B cell (primary cell): ENCODE data around the gene PDGFC.

Experiments used
- CTCF ChIP-seq: fragments of 200-600 bp; IDR thresholded peaks from one replicate; pipeline ENCODE4 v1.8.0; 2022; ENCODE audit warnings: antibody characterized with exemption, mild to moderate bottlenecking
- EZH2 ChIP-seq: IDR thresholded peaks from 2 replicates; pipeline ENCODE4 v1.6.1; 2012; ENCODE audit warnings: borderline replicate concordance, low read depth, mild to moderate bottlenecking, moderate library complexity, low read length; ENCODE audit not compliant: insufficient read depth, poor library complexity, severe bottlenecking

GRCh38 chr4:156749426-156750403 is 221.9 kb downstream of the PDGFC start:
- TF ChIP-seq CTCF (no peak), EZH2 (no peak)
